ENCODE data around the gene TSPAN3.

DNA sequence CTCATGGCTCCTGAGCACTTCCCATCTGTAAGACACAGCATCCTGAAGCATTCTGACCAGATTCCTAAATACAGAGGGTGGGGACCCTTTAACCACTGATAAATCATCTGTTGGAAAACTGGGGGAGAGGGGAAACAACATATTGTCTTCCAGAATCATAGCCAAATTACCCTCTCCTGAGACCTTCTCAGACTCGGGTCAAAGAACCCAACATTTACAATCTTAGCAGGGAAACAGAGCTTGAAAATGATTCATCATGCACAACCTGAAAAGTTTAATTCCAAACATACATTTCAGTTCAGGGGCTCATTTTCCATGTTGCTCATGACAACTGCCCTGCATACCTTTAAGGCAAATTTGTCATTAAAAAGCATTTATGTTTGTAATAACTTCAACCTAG is 48.5 kb upstream of the TSPAN3 start:
- TF ChIP-seq, protein P1, sequence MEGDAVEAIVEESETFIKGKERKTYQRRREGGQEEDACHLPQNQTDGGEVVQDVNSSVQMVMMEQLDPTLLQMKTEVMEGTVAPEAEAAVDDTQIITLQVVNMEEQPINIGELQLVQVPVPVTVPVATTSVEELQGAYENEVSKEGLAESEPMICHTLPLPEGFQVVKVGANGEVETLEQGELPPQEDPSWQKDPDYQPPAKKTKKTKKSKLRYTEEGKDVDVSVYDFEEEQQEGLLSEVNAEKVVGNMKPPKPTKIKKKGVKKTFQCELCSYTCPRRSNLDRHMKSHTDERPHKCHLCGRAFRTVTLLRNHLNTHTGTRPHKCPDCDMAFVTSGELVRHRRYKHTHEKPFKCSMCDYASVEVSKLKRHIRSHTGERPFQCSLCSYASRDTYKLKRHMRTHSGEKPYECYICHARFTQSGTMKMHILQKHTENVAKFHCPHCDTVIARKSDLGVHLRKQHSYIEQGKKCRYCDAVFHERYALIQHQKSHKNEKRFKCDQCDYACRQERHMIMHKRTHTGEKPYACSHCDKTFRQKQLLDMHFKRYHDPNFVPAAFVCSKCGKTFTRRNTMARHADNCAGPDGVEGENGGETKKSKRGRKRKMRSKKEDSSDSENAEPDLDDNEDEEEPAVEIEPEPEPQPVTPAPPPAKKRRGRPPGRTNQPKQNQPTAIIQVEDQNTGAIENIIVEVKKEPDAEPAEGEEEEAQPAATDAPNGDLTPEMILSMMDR (optimal IDR thresholded peaks at IDR 0.05 in 1 of 3, IDR thresholded peaks at IDR 0.05 in 1 of 3, conservative IDR thresholded peaks at IDR 0.05 in 1 of 3; ENCODE audit: extremely low read depth in 1 of 3, insufficient read depth in 2 of 3, low read length in 3 of 3), result no peak
- no peak for TF ChIP-seq EZH2 (IDR thresholded peaks at IDR 0.05; ENCODE audit: low read length)

Measured in keratinocyte (primary cell).